RWPE1 (cell line): ENCODE measurements around the gene NAA38.

Experiments
- CTCF ChIA-PET: fragments of 350-600 bp; sonication (Branson Sonifier 250); formaldehyde crosslinking; extraction: SDS; loops from one replicate; lab custom pipeline; 2021; lab: Yijun Ruan, JAX
- POLR2A ChIA-PET: fragments of 400-600 bp; formaldehyde crosslinking; extraction: SDS; loops from one replicate; lab custom pipeline; 2020; ENCODE audit warnings: antibody characterized with exemption; ENCODE audit not compliant: low non-redundant PET; lab: Yijun Ruan, JAX
- DNase-seq: peaks from one replicate; pipeline ENCODE4 v3.0.0; 2012; ENCODE audit warnings: low spot score
- H3K27ac ChIP-seq: fragments of 450-650 bp; 2 replicates; pipeline ENCODE4 v1.5.1; 2017
- CTCF ChIP-seq: fragments of 450-650 bp; conservative IDR thresholded peaks from 2 replicates; pipeline ENCODE4 v1.5.1; 2017; ENCODE audit warnings: low read depth, mild to moderate bottlenecking

The NAA38 gene

GRCh38 chr17:7831233-7831632 is 26.1 kb downstream of the NAA38 start:
- CTCF ChIA-PET = interaction anchor here (0.6 kb wide), 1 partner anchor 10 kb away, joined by 4 read pairs; no protein-coding TSS in a partner anchor

GRCh38 chr17:7830616-7831015 is 26.7 kb downstream of the NAA38 start:
- no peak overlapping the region for H3K27ac ChIP-seq
- TF ChIP-seq CTCF = no peak
- POLR2A ChIA-PET = no interaction called here
- no peak for DNase-seq
- CTCF ChIA-PET = interaction anchor here (1.3 kb wide), 1 partner anchor 87 kb away, joined by 3 read pairs; no protein-coding TSS in a partner anchor

More at GRCh38 chr17:7831233-7831632, 26.1 kb downstream of the NAA38 start:
- POLR2A ChIA-PET = no interaction called here
- no peak for TF ChIP-seq CTCF
- no peak for DNase-seq
- no peak overlapping the region for H3K27ac ChIP-seq

- no peak for TF ChIP-seq CTCF
- no peak for DNase-seq
Observed at GRCh38 chr17:7825206-7825990, 32.0 kb downstream of the NAA38 start.

GRCh38 chr17:7824021-7824924 is 33.1 kb downstream of the NAA38 start:
- CTCF ChIA-PET = interaction anchor here (0.6 to 1.9 kb wide), 5 partner anchors 9 to 1450 kb away, joined by 3 to 10 read pairs (median 7); partner anchors contain the start of gene KDM6B
- no peak for DNase-seq
- POLR2A ChIA-PET = interaction anchor here (0.9 kb wide), 1 partner anchor 20 kb away, joined by 4 read pairs; no protein-coding TSS in a partner anchor
- H3K27ac ChIP-seq = no peak overlapping the region
- no peak for TF ChIP-seq CTCF

More at GRCh38 chr17:7825206-7825990, 32.0 kb downstream of the NAA38 start:
- H3K27ac ChIP-seq = peak overlapping the region; percentile 38; the same call in 1 of the 2 replicates
- ChIA-PET CTCF (interaction anchor here (0.6 to 1.2 kb wide), 5 partner anchors 9 to 82 kb away, joined by 3 to 7 read pairs (median 5); no protein-coding TSS in a partner anchor), POLR2A (interaction anchor here (0.9 kb wide), 1 partner anchor 19 kb away, joined by 4 read pairs; no protein-coding TSS in a partner anchor)

GRCh38 chr17:7823581-7824001 is 33.8 kb downstream of the NAA38 start:
- no peak for TF ChIP-seq CTCF
- H3K27ac ChIP-seq = no peak overlapping the region
- ChIA-PET POLR2A (no interaction called here), CTCF (interaction anchor here (0.7 to 1.9 kb wide), 2 partner anchors 10 to 1449 kb away, joined by 3 to 10 read pairs; partner anchors contain the start of gene KDM6B)
- no peak for DNase-seq
